Right lobe of liver (tissue), 6 donors: Measurements from ENCODE around the gene C1orf210. TPM values are rescaled to one million over a fixed set of nuclear protein-coding genes. Genes with fewer than 3 reads are reported as not detected.

Experiments
- ATAC-seq, 4 donors: fragments of 200-7000 bp; cut with Tn5 transposase; one replicate each; pipeline ENCODE4 v1.9.1; 2020; ENCODE audit warnings: mild to moderate bottlenecking in 4 of 4, moderate library complexity in 4 of 4
- DNase-seq, 3 donors: peaks; one replicate each; pipeline ENCODE4 v3.0.0-alpha.2; 2020
- H3K27ac ChIP-seq, 3 donors: fragments of 200-600 bp; one replicate each; pipeline ENCODE4 v1.8.0; 2022
- H3K27me3 ChIP-seq, 2 donors: fragments of 200-600 bp; one replicate each; pipeline ENCODE4 v1.8.0; 2022
- H3K36me3 ChIP-seq, 4 donors: fragments of 200-600 bp; sonication (generic) in 1 of 4; one replicate each; pipeline versions ENCODE4 v1.5.1 to v1.8.0; 2017 to 2022; ENCODE audit warnings: control low read depth in 1 of 4
- H3K4me1 ChIP-seq, 4 donors: fragments of 200-600 bp; sonication (generic) in 1 of 4; one replicate each; pipeline versions ENCODE4 v1.5.1 to v1.8.0; 2017 to 2022; ENCODE audit warnings: control low read depth in 1 of 4
- H3K4me3 ChIP-seq, 3 donors: fragments of 200-600 bp; one replicate each; pipeline ENCODE4 v1.8.0; 2022
- H3K9me3 ChIP-seq, 4 donors: fragments of 200-600 bp; sonication (generic) in 1 of 4; one replicate each; pipeline versions ENCODE4 v1.5.1 to v1.8.0; 2017 to 2022; ENCODE audit warnings: control low read depth in 1 of 4
- CTCF ChIP-seq, 4 donors: fragments of 200-600 bp in 3 of 4; fragments of 450-650 bp in 1 of 4; IDR thresholded peaks; one replicate each; pipeline versions ENCODE4 v1.5.1 to v1.8.0; 2016 to 2022; ENCODE audit warnings: antibody characterized with exemption in 4 of 4, mild to moderate bottlenecking in 2 of 4
- POLR2A ChIP-seq: fragments of 450-650 bp; IDR thresholded peaks from one replicate; pipeline ENCODE4 v1.6.1; 2017; ENCODE audit warnings: antibody characterized with exemption, mild to moderate bottlenecking
- WGBS: methylation state at CpG from one replicate; pipeline ENCODE4 v1.1.6; 2018; ENCODE audit warnings: low coverage, low lambda C conversion rate; ENCODE audit not compliant: insufficient coverage; ENCODE audit errors: missing lambda C conversion rate; 5-methylcytosine and 5-hydroxymethylcytosine counted together
- intact Hi-C, 2 donors: fragments of 100-400 bp; cut with DNase I; formaldehyde crosslinking; loops; one replicate each; pipeline versions ENCODE4 v1.11.2 to v1.14.1; 2022
- total RNA-seq, 6 experiments: library from RNA; depleted of rRNA in 2 of 6; stranded (reverse); fragments of >200 nt in 2 of 6; fragmentation: NEBNext Ultra II Directional in 3 of 6; extraction: Animal tissue kit (Norgen Biotek cat#: 25700) in 3 of 6; gene quantifications; one replicate each; pipeline versions ENCODE4 v1.1.0 to v1.2.4, GENCODE V29; 2016 to 2023
- donor health status: DM: no; HTN: yes; CAD: no.
- donor health status: DM: no; HTN: no; CAD: no.
- donor health status: DM: no; HTN: no; CAD: no.
- donor health status: DM: no; HTN: yes; CAD: no.
- donor health status: DM: no; HTN: yes; CAD: no.

Gene C1orf210
- total RNA-seq, 6 experiments from 2014 or later: 0.58 to 2.7 (median 1.7) TPM

- TF ChIP-seq POLR2A (no peak), CTCF (IDR thresholded peaks at IDR 0.05) (no peak)
- no peaks in the 10 kb centered on the region for H3K27me3 ChIP-seq
- no peak for DNase-seq
- ATAC-seq: no peak
- 90% methylated on average over 6 of the region's 16 CpGs for WGBS
- no peaks in the 10 kb centered on the region for H3K36me3 ChIP-seq
- H3K4me3 ChIP-seq: no peak overlapping the region
- H3K27ac ChIP-seq: no peak overlapping the region
- intact Hi-C loops: no loop called here
- no peaks in the 10 kb centered on the region for H3K4me1 ChIP-seq
- H3K9me3 ChIP-seq: no peaks in the 10 kb centered on the region
Measured at GRCh38 chr1:43321331-43321891, 36.0 kb upstream of the C1orf210 start.

DNA sequence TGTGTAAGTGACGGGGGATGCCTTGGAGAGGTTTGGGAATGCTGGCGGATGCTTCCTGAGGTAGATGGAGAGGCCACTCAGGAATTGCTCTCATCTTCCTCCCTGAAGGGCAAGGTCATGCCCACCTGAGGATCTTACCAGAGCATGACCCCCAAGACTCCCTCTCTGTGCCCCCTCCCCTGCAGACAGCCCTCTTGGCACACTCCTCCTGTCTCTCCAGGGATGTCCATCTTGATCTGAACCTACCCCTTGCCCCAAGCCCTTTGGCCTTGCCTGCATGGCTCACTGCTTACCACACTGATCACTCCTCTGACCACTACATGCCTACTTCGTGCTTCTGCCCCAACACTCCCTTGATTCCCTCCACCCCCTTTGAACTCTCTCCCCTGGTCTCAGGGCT, 34.4 kb upstream of the C1orf210 start:
- 80% methylated on average over 1 of the region's 3 CpGs for WGBS
- Histone ChIP-seq H3K9me3 (no peaks in the 10 kb centered on the region), H3K36me3 (no peaks in the 10 kb centered on the region), H3K27me3 (no peaks in the 10 kb centered on the region), H3K27ac (no peak overlapping the region), H3K4me1 (no peaks in the 10 kb centered on the region), H3K4me3 (no peak overlapping the region)
- no peak for TF ChIP-seq CTCF (IDR thresholded peaks at IDR 0.05)
- DNase-seq: no peak
- ATAC-seq: no peak
- intact Hi-C loops: no loop called here

GRCh38 chr1:43319288-43319687, 33.9 kb upstream of the C1orf210 start:
- intact Hi-C loops: no loop called here
- no CpG with 5 or more reads among the region's 5 CpGs for WGBS
- H3K27ac ChIP-seq: no peak overlapping the region
- H3K9me3 ChIP-seq: no peaks in the 10 kb centered on the region
- no peaks in the 10 kb centered on the region for H3K27me3 ChIP-seq
- H3K36me3 ChIP-seq: no peaks in the 10 kb centered on the region
- H3K4me3 ChIP-seq: no peak overlapping the region
- DNase-seq: no peak
- TF ChIP-seq POLR2A (no peak), CTCF (IDR thresholded peaks at IDR 0.05) (no peak)
- ATAC-seq: no peak
- H3K4me1 ChIP-seq: peaks cover 0 to 3% (median under 1%) of the 10 kb centered on the region in 4 donors

DNA sequence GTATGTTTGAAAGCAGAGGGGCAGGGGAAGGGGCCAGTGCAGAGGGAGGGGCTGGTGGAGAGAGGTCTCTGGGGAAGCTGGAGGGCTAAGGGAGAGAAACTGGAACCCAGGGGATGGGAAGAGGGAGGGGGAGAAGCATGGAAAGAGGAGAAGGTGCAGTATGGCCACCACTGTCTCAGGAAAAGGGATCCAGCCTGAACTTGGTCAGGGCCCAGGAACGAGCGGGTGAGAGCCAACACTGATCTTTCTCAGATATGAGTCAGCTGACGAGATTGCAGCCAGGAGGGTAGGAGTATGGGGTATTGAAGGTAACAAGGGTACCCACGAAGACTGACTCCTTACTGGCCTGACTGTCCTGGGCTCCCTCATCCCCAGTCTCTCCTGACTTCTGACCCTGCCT, 33.5 kb upstream of the C1orf210 start:
- ATAC-seq (no peak), DNase-seq (no peak)
- Histone ChIP-seq H3K9me3 (no peaks in the 10 kb centered on the region), H3K27ac (no peak overlapping the region), H3K4me1 (peaks cover 0 to 8% (median 3%) of the 10 kb centered on the region in 4 donors), H3K27me3 (no peaks in the 10 kb centered on the region), H3K4me3 (no peak overlapping the region), H3K36me3 (no peaks in the 10 kb centered on the region)
- 60% methylated on average over 1 of the region's 4 CpGs for WGBS
- intact Hi-C loops: no loop called here
- TF ChIP-seq POLR2A (no peak), CTCF (IDR thresholded peaks at IDR 0.05) (no peak)
